Measurements from ENCODE around the gene STXBP5. TPM values are rescaled to one million over a fixed set of nuclear protein-coding genes. Genes with fewer than 3 reads are reported as not detected.

The STXBP5 gene
- total and polyA plus RNA-seq, 5 donors from 2014 or later: 1.9 to 32.4 (median 3.5) TPM

- DNase-seq: no peak
- Histone ChIP-seq H3K9me3 (ENCODE audit: control insufficient read depth in 2 of 2, low read length in 2 of 2) (no peaks in the 10 kb centered on the region), H3K27me3 (ENCODE audit: control insufficient read depth, insufficient read depth, low read length) (no peaks in the 10 kb centered on the region), H3K27ac (ENCODE audit: insufficient read depth, low read length, poor library complexity, severe bottlenecking) (no peak overlapping the region), H3K36me3 (ENCODE audit: control insufficient read depth, insufficient read depth, low read length) (no peaks in the 10 kb centered on the region), H3K4me3 (ENCODE audit: low read depth, low read length) (no peak overlapping the region), H3K4me1 (ENCODE audit: control insufficient read depth, insufficient read depth, low read length, poor library complexity, severe bottlenecking) (no peaks in the 10 kb centered on the region)
- no peaks in the 10 kb centered on the region for H3K36me3 Mint-ChIP-seq
- no peaks in the 10 kb centered on the region for H3K27me3 Mint-ChIP-seq
- H3K27ac Mint-ChIP-seq: no peak overlapping the region
- ATAC-seq (ENCODE audit: low read depth in 2 of 2): no peak
- H3K9me3 Mint-ChIP-seq: no peaks in the 10 kb centered on the region
- H3K4me3 Mint-ChIP-seq: no peak overlapping the region
- H3K4me1 Mint-ChIP-seq: no peaks in the 10 kb centered on the region
Observed at GRCh38 chr6:147169529-147169928, 34.7 kb upstream of the STXBP5 start.

- H3K4me1 ChIP-seq (ENCODE audit: control insufficient read depth, insufficient read depth, low read length, poor library complexity, severe bottlenecking): no peaks in the 10 kb centered on the region
- no peaks in the 10 kb centered on the region for H3K9me3 ChIP-seq (ENCODE audit: control insufficient read depth in 2 of 2, low read length in 2 of 2)
- H3K27ac ChIP-seq (ENCODE audit: insufficient read depth, low read length, poor library complexity, severe bottlenecking): no peak overlapping the region
- no peaks in the 10 kb centered on the region for H3K4me1 Mint-ChIP-seq
- H3K27me3 Mint-ChIP-seq: no peaks in the 10 kb centered on the region
- ATAC-seq (ENCODE audit: low read depth in 2 of 2) (no peak), DNase-seq (no peak)
- H3K27me3 ChIP-seq (ENCODE audit: control insufficient read depth, insufficient read depth, low read length): no peaks in the 10 kb centered on the region
- no peak overlapping the region for H3K27ac Mint-ChIP-seq
- no peaks in the 10 kb centered on the region for H3K9me3 Mint-ChIP-seq
- no peaks in the 10 kb centered on the region for H3K36me3 Mint-ChIP-seq
- H3K4me3 ChIP-seq (ENCODE audit: low read depth, low read length): no peak overlapping the region
- no peak overlapping the region for H3K4me3 Mint-ChIP-seq
- H3K36me3 ChIP-seq (ENCODE audit: control insufficient read depth, insufficient read depth, low read length): no peaks in the 10 kb centered on the region
Observed at GRCh38 chr6:147170269-147170668, 33.9 kb upstream of the STXBP5 start.

GRCh38 chr6:147173140-147173539 lies 31.1 kb upstream of the STXBP5 start:
- no peak overlapping the region for H3K4me3 ChIP-seq (ENCODE audit: low read depth, low read length)
- H3K27me3 ChIP-seq (ENCODE audit: control insufficient read depth, insufficient read depth, low read length): no peaks in the 10 kb centered on the region
- no peak overlapping the region for H3K27ac ChIP-seq (ENCODE audit: insufficient read depth, low read length, poor library complexity, severe bottlenecking)
- no peaks in the 10 kb centered on the region for H3K27me3 Mint-ChIP-seq
- H3K9me3 ChIP-seq (ENCODE audit: control insufficient read depth in 2 of 2, low read length in 2 of 2): no peaks in the 10 kb centered on the region
- no peak for DNase-seq
- no peak overlapping the region for H3K27ac Mint-ChIP-seq
- ATAC-seq (ENCODE audit: low read depth in 2 of 2): no peak
- H3K36me3 Mint-ChIP-seq: no peaks in the 10 kb centered on the region
- H3K4me1 ChIP-seq (ENCODE audit: control insufficient read depth, insufficient read depth, low read length, poor library complexity, severe bottlenecking): no peaks in the 10 kb centered on the region
- no peaks in the 10 kb centered on the region for H3K4me1 Mint-ChIP-seq
- H3K9me3 Mint-ChIP-seq: no peaks in the 10 kb centered on the region
- no peaks in the 10 kb centered on the region for H3K36me3 ChIP-seq (ENCODE audit: control insufficient read depth, insufficient read depth, low read length)
- no peak overlapping the region for H3K4me3 Mint-ChIP-seq

- Histone ChIP-seq H3K27me3 (ENCODE audit: control insufficient read depth, insufficient read depth, low read length) (no peaks in the 10 kb centered on the region), H3K4me3 (ENCODE audit: low read depth, low read length) (no peak overlapping the region), H3K36me3 (ENCODE audit: control insufficient read depth, insufficient read depth, low read length) (no peaks in the 10 kb centered on the region), H3K9me3 (ENCODE audit: control insufficient read depth in 2 of 2, low read length in 2 of 2) (no peaks in the 10 kb centered on the region), H3K4me1 (ENCODE audit: control insufficient read depth, insufficient read depth, low read length, poor library complexity, severe bottlenecking) (no peaks in the 10 kb centered on the region), H3K27ac (ENCODE audit: insufficient read depth, low read length, poor library complexity, severe bottlenecking) (no peak overlapping the region)
- DNase-seq: no peak
- Mint-ChIP-seq H3K4me1 (no peaks in the 10 kb centered on the region), H3K27me3 (no peaks in the 10 kb centered on the region), H3K27ac (no peak overlapping the region), H3K9me3 (no peaks in the 10 kb centered on the region), H3K4me3 (no peak overlapping the region), H3K36me3 (no peaks in the 10 kb centered on the region)
- ATAC-seq (ENCODE audit: low read depth in 2 of 2): no peak
Observed at GRCh38 chr6:147173675-147174308, 30.4 kb upstream of the STXBP5 start.

- ATAC-seq (ENCODE audit: low read depth in 2 of 2) (no peak), DNase-seq (no peak)
- Mint-ChIP-seq H3K9me3 (no peaks in the 10 kb centered on the region), H3K27me3 (peaks cover 1% of the 10 kb centered on the region), H3K27ac (no peak overlapping the region), H3K4me3 (no peak overlapping the region), H3K36me3 (no peaks in the 10 kb centered on the region), H3K4me1 (no peaks in the 10 kb centered on the region)
- Histone ChIP-seq H3K4me3 (ENCODE audit: low read depth, low read length) (no peak overlapping the region), H3K36me3 (ENCODE audit: control insufficient read depth, insufficient read depth, low read length) (no peaks in the 10 kb centered on the region), H3K27me3 (ENCODE audit: control insufficient read depth, insufficient read depth, low read length) (no peaks in the 10 kb centered on the region), H3K9me3 (ENCODE audit: control insufficient read depth in 2 of 2, low read length in 2 of 2) (no peaks in the 10 kb centered on the region), H3K4me1 (ENCODE audit: control insufficient read depth, insufficient read depth, low read length, poor library complexity, severe bottlenecking) (no peaks in the 10 kb centered on the region), H3K27ac (ENCODE audit: insufficient read depth, low read length, poor library complexity, severe bottlenecking) (no peak overlapping the region)
Observed at GRCh38 chr6:147176795-147177194, 27.4 kb upstream of the STXBP5 start.

- H3K36me3 ChIP-seq (ENCODE audit: control insufficient read depth, insufficient read depth, low read length): no peaks in the 10 kb centered on the region
- H3K27ac ChIP-seq (ENCODE audit: insufficient read depth, low read length, poor library complexity, severe bottlenecking): no peak overlapping the region
- H3K9me3 ChIP-seq (ENCODE audit: control insufficient read depth in 2 of 2, low read length in 2 of 2): no peaks in the 10 kb centered on the region
- Mint-ChIP-seq H3K27me3 (peaks cover 6% of the 10 kb centered on the region), H3K27ac (no peak overlapping the region), H3K4me1 (no peaks in the 10 kb centered on the region), H3K9me3 (peaks cover 0 to 2% (median 0%) of the 10 kb centered on the region in 7 donors), H3K4me3 (no peak overlapping the region), H3K36me3 (no peaks in the 10 kb centered on the region)
- H3K4me1 ChIP-seq (ENCODE audit: control insufficient read depth, insufficient read depth, low read length, poor library complexity, severe bottlenecking): no peaks in the 10 kb centered on the region
- DNase-seq (no peak), ATAC-seq (ENCODE audit: low read depth in 2 of 2) (no peak)
- no peak overlapping the region for H3K4me3 ChIP-seq (ENCODE audit: low read depth, low read length)
- H3K27me3 ChIP-seq (ENCODE audit: control insufficient read depth, insufficient read depth, low read length): no peaks in the 10 kb centered on the region
Observed at GRCh38 chr6:147177286-147177685, 26.9 kb upstream of the STXBP5 start.

- Histone ChIP-seq H3K36me3 (ENCODE audit: control insufficient read depth, insufficient read depth, low read length) (no peaks in the 10 kb centered on the region), H3K27ac (ENCODE audit: insufficient read depth, low read length, poor library complexity, severe bottlenecking) (no peak overlapping the region), H3K4me3 (ENCODE audit: low read depth, low read length) (no peak overlapping the region), H3K9me3 (ENCODE audit: control insufficient read depth in 2 of 2, low read length in 2 of 2) (no peaks in the 10 kb centered on the region), H3K27me3 (ENCODE audit: control insufficient read depth, insufficient read depth, low read length) (no peaks in the 10 kb centered on the region), H3K4me1 (ENCODE audit: control insufficient read depth, insufficient read depth, low read length, poor library complexity, severe bottlenecking) (no peaks in the 10 kb centered on the region)
- no peak for ATAC-seq (ENCODE audit: low read depth in 2 of 2)
- Mint-ChIP-seq H3K4me1 (no peaks in the 10 kb centered on the region), H3K27me3 (peaks cover 7% of the 10 kb centered on the region), H3K9me3 (peaks cover 0 to 2% (median 0%) of the 10 kb centered on the region in 7 donors), H3K27ac (no peak overlapping the region), H3K4me3 (no peak overlapping the region), H3K36me3 (no peaks in the 10 kb centered on the region)
- DNase-seq: no peak
Observed at GRCh38 chr6:147178355-147178754, 25.9 kb upstream of the STXBP5 start.

GRCh38 chr6:147179809-147180208 lies 24.4 kb upstream of the STXBP5 start:
- H3K4me1 ChIP-seq (ENCODE audit: control insufficient read depth, insufficient read depth, low read length, poor library complexity, severe bottlenecking): no peaks in the 10 kb centered on the region
- H3K9me3 ChIP-seq (ENCODE audit: control insufficient read depth in 2 of 2, low read length in 2 of 2): no peaks in the 10 kb centered on the region
- no peak overlapping the region for H3K27ac Mint-ChIP-seq
- no peaks in the 10 kb centered on the region for H3K4me1 Mint-ChIP-seq
- ATAC-seq (ENCODE audit: low read depth in 2 of 2) (no peak), DNase-seq (no peak)
- H3K4me3 ChIP-seq (ENCODE audit: low read depth, low read length): no peak overlapping the region
- no peaks in the 10 kb centered on the region for H3K36me3 Mint-ChIP-seq
- H3K27me3 Mint-ChIP-seq: peaks cover 7% of the 10 kb centered on the region
- peaks cover 0 to 2% (median 0%) of the 10 kb centered on the region in 7 donors for H3K9me3 Mint-ChIP-seq
- H3K27ac ChIP-seq (ENCODE audit: insufficient read depth, low read length, poor library complexity, severe bottlenecking): no peak overlapping the region
- H3K27me3 ChIP-seq (ENCODE audit: control insufficient read depth, insufficient read depth, low read length): no peaks in the 10 kb centered on the region
- H3K4me3 Mint-ChIP-seq: no peak overlapping the region
- H3K36me3 ChIP-seq (ENCODE audit: control insufficient read depth, insufficient read depth, low read length): no peaks in the 10 kb centered on the region

All from CD4-positive, CD25-positive, alpha-beta regulatory T cell (primary cell).